CD4-positive, alpha-beta T cell treated with Interleukin-12 subunit alpha and Interleukin-12 subunit beta, for 1 hour (primary cell): ENCODE results near the gene JMJD6.
"Not testable (repeated sequence)": the region's sequence is repeated elsewhere in the genome, so short reads cannot be mapped to it uniquely, and the experiment has no call there.

ENCODE experiments used
- DNase-seq: peaks from one replicate; pipeline ENCODE4 v3.0.0-alpha.2; 2020

JMJD6 gene

GRCh38 chr17:76726231-76726775 is at the start of gene JMJD6:
TSS of gene JMJD6 (minus strand) at chr17:76726606. CDS start at chr17:76726475, 131 bp downstream.
- DNase-seq = peak; percentile 97

DNA sequence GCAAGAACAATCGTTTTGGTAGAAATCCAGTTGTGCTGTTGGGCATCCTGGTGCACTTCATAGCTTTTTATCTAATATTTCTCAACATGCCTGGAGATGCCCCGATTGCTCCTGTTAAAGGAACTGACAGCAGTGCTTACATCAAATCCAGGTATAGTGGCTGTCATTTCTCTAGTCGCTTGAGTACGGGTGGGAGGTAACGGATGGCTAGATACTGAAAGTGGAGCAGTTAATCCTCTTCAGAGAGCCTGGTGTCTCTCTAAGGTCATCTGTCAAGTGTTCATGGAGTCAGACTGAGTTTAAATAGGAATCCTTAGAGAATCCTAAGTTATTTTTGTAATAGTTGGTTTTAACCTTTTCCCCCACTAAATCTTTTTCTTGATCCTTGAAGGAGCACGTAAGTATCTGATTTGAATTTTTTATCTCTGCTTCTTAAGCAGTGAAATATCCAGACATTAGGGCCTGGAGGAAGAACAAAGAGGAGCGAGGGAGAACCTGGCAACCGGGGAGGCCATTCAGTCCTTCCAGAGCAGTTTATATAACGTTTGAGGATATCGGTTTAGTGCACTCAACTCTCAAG is 48.7 kb upstream of the JMJD6 start:
- no peak for DNase-seq

DNA sequence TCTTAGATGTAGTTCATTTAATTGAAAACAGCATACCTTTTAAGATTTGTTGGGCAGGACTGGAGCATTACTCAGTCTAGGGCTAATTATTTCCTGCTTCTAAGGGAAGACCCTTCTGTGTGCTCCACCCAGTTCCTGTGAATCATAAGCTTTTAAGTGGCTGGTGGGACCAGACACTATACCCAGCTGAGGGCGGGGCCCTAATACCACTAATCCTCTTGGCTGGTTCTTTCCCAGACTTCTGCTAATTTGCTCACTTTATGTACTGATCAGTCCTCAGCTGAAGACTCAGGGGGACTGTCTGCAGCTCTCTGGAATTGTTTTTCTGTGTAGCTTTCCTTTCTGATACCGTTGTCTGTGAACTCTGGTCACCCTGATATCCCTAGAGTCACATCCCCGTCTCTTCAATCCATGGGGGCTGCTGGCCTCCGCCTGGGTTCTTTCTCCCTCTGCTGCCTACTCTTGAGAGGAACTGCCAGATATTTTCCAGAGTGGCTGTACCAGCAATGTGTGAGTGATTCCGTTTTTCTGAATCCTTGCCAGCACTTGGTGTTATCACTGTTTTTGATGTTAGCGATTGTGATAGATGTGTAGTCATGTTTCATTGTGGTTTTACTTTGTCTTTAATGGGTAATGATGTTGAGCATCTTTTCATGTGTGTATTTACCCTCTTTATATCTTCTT is 46.6 kb upstream of the JMJD6 start:
- DNase-seq = peak; percentile 80

GRCh38 chr17:76758570-76758969 is 32.2 kb upstream of the JMJD6 start:
- DNase-seq = no peak

- no peak for DNase-seq
Observed at GRCh38 chr17:76757256-76757655, 30.9 kb upstream of the JMJD6 start.

DNA sequence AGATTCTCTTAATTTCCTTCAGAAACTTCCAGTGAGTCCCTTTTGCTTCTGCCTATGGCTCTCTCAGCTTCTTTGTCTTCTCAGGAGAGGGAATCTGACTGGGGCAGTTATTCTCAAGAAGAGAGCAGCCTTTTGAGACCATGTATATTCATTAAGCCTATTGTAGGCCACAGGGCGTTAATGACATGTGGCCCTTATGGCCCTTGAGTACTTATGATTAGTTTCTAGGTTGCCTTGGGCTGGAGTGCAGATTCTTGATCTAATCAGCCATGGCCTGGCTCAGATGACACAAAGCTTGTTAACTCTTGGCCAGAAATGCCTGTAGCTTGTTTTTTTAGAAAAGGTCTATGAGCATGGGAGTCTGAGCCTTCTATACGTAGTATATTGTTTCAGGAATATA is 28.9 kb upstream of the JMJD6 start:
- DNase-seq = no peak

GRCh38 chr17:76753061-76753961 is 26.9 kb upstream of the JMJD6 start:
- DNase-seq = peak; percentile 57

DNA sequence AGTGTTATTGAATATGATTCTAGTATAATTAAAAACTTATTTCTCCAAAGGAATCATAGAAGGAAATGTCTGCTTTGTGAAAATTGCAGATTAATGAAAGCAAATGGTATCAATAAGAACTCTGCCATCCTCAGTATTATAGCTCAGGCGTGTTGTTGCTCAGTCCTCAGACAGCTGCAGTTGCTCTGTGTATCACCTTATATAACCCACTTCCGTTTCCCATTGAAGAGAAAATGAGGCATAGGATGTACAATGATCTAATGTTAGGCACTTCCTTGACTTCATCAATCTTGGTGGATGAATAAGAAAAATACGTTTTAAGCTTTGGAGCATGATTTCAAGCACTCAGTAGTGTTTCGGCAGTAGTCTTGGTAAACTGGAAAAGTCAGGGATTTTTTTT is 25.6 kb upstream of the JMJD6 start:
- DNase-seq = peak; percentile 60

GRCh38 chr17:76751416-76751993 is 25.1 kb upstream of the JMJD6 start:
- no peak for DNase-seq

GRCh38 chr17:76748657-76749056 is 22.3 kb upstream of the JMJD6 start:
- DNase-seq = no peak

GRCh38 chr17:76747716-76748363 is 21.4 kb upstream of the JMJD6 start:
- no peak for DNase-seq

- not testable (repeated sequence) for DNase-seq
Observed at GRCh38 chr17:76745785-76746184, 19.4 kb upstream of the JMJD6 start.

- no peak for DNase-seq
Observed at GRCh38 chr17:76744747-76745146, 18.3 kb upstream of the JMJD6 start.

DNA sequence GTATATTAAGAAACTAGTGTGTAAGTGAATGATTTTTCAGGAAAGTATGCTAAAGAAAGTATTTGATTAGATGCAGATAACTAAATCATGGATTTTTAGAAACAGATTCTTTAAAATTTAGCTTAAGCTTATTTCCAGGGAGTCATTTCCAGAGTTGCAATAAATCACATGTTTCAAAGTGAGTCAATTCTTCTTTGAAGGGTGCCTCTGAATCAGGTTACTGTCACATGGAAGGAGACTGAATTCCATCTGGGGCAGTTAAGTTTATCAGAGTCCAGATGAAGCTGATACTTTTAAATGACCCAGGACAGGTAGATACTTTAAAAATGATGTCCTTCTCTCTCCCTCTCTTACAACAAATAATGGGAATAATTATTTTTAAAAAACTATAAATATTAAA is 16.6 kb upstream of the JMJD6 start:
- DNase-seq = no peak

GRCh38 chr17:76740329-76741118 is 14.1 kb upstream of the JMJD6 start:
- DNase-seq = no peak

- not testable (repeated sequence) for DNase-seq
Observed at GRCh38 chr17:76739568-76740115, 13.2 kb upstream of the JMJD6 start.

GRCh38 chr17:76738468-76738850 is 12.1 kb upstream of the JMJD6 start:
- DNase-seq = no peak

GRCh38 chr17:76737676-76738467 is 11.5 kb upstream of the JMJD6 start, which contains the start of gene MFSD11:
TSS of gene MFSD11 (plus strand) at chr17:76738119. CDS start at chr17:76738353, 234 bp downstream.
- DNase-seq = peak; percentile 93

DNA sequence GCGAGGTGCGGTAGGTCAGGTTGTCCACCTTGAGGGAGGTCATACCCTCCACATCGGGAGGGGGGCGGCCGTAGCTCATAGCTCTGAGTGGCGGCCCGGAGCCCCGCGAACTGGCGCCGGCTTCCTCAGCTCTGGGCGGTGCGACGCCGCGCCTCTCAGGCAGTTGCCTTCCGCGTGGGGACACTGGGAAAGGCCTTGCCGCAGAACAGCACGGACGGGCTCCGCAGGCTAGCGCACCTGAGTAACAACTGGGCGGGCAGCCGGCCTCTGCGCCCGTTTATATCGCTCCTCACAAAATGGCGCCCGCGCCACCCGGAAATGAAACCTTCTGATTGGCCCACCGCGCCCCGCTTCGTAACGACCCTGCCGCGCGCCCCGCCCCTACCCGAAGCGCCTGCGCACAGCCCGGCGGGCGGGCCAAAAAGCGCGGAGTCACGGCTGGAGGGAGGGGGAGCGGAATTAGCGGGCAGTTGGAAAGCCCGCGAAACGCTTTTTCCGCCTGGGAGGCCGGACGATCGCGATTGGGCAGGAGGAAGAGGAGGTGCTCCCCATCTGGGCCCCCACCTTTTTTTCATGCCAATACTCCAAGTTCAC is 10.8 kb upstream of the JMJD6 start, which contains the start of gene SRSF2:
Gene SRSF2, minus strand, starts transcription at position 250 of the 594 bp plus-strand sequence. Its CDS starts 171 bp downstream, at position 79.
- peak; percentile 99 for DNase-seq
